HepG2 (cell line): ENCODE results near the gene RPL35. TPM values are rescaled to one million over a fixed set of nuclear protein-coding genes. Genes with fewer than 3 reads are reported as not detected.

Source experiments
- ATF2 ChIP-seq: sonication (generic); formaldehyde crosslinking; IDR thresholded peaks from 2 replicates; pipeline ENCODE4 v1.4.0; 2020; ENCODE audit warnings: missing genetic modification reagents
- ATF7-NPFF ChIP-seq: sonication (generic); formaldehyde crosslinking; IDR thresholded peaks from 2 replicates; pipeline ENCODE4 v1.8.1; 2023; ENCODE audit warnings: mild to moderate bottlenecking, low read depth, missing genetic modification reagents, moderate library complexity
- BCLAF1 ChIP-seq: fragments of 450-650 bp; IDR thresholded peaks from 2 replicates; pipeline ENCODE4 v1.6.1; 2017; ENCODE audit warnings: mild to moderate bottlenecking
- FOXO1 ChIP-seq: sonication (generic); formaldehyde crosslinking; IDR thresholded peaks from 2 replicates; pipeline ENCODE4 v1.4.0; 2020; ENCODE audit warnings: missing genetic modification reagents
- KAT7 ChIP-seq: IDR thresholded peaks from 2 replicates; pipeline ENCODE4 v1.6.1; 2018; ENCODE audit warnings: borderline replicate concordance, missing compliant biosample characterization
- RERE ChIP-seq: IDR thresholded peaks from 2 replicates; pipeline ENCODE4 v1.6.1; 2016; ENCODE audit warnings: low read depth, missing genetic modification reagents, missing compliant biosample characterization
- SNAPC4 ChIP-seq: sonication (generic); formaldehyde crosslinking; IDR thresholded peaks from 2 replicates; pipeline ENCODE4 v1.4.0; 2020; ENCODE audit warnings: mild to moderate bottlenecking, missing genetic modification reagents
- TCF7L2 ChIP-seq: IDR thresholded peaks from 2 replicates; pipeline ENCODE4 v1.6.1; 2011; ENCODE audit warnings: mild to moderate bottlenecking, low read depth, low read length, moderate library complexity
- TERF1 ChIP-seq: sonication (generic); formaldehyde crosslinking; IDR thresholded peaks from 2 replicates; pipeline ENCODE4 v1.8.0; 2022; ENCODE audit warnings: mild to moderate bottlenecking, missing genetic modification reagents, moderate library complexity
- ZC3H13 ChIP-seq: sonication (generic); formaldehyde crosslinking; IDR thresholded peaks from 2 replicates; pipeline ENCODE4 v1.8.1; 2023; ENCODE audit warnings: mild to moderate bottlenecking, missing genetic modification reagents, moderate library complexity
- polyA plus RNA-seq, 8 experiments: library from polyadenylated mRNA; depleted of rRNA in 3 of 8; stranded (reverse) in 7 of 8; unstranded in 1 of 8; fragments of >200 nt; fragmentation: Illumina TruSeq in 4 of 8; extraction: Trizol in 4 of 8; gene quantifications; 2 replicates each; pipeline versions ENCODE4 v1.2.1 to v1.2.3, GENCODE V29; 2011 to 2016; ENCODE audit warnings: low read depth in 4 of 8, missing spikeins in 1 of 8, mixed read lengths in 1 of 8; ENCODE audit not compliant: insufficient read depth in 1 of 8
- total RNA-seq, 5 experiments: library from RNA; depleted of rRNA; stranded (reverse); fragments of >200 nt; fragmentation: Illumina TruSeq; extraction: Trizol; gene quantifications; 2 replicates each; pipeline ENCODE4 v1.2.3, GENCODE V29; 2016; ENCODE audit warnings: low read depth in 1 of 5

The RPL35 gene
- total and polyA plus RNA-seq, 2 of the 13 experiments (the other 11 are each of a cell fraction or from before 2014, with no cell fraction given): 2,153 to 2,935 TPM

GRCh38 chr9:124852829-124853531, 8.8 kb downstream of the RPL35 start, which contains the start of gene WDR38 (continued):
- TF ChIP-seq RERE (CRISPR knock-in tag) (no peak), TCF7L2 (no peak), ATF2 (CRISPR knock-in tag) (0 out of 2 replicates have a peak, but pooled peaks have one; percentile 35), KAT7 (CRISPR knock-in tag) (no peak), SNAPC4 (CRISPR knock-in tag) (no peak), TERF1 (CRISPR knock-in tag) (no peak), ZC3H13 (CRISPR knock-in tag) (no peak), ATF7-NPFF (peak; percentile 64; the same call in 1 of the 2 replicates), BCLAF1 (no peak), FOXO1 (peak; percentile 60; the same call in 1 of the 2 replicates)
